KOPT-K1 (cell line): ENCODE results near the gene UTP14A.
"Not testable (repeated sequence)": the region's sequence is repeated elsewhere in the genome, so short reads cannot be mapped to it uniquely, and the experiment has no call there.

Source experiments
- H3K27ac ChIP-seq: fragments of 200-600 bp; sonication (generic); 2 replicates; pipeline ENCODE4 v1.5.1; 2016; ENCODE audit warnings: antibody characterized with exemption, mild to moderate bottlenecking, low read depth, low read length; ENCODE audit not compliant: poor library complexity, severe bottlenecking
- H3K36me3 ChIP-seq: fragments of 200-600 bp; sonication (generic); 2 replicates; pipeline ENCODE4 v1.5.1; 2017; ENCODE audit warnings: antibody characterized with exemption, mild to moderate bottlenecking, low read length, moderate library complexity; ENCODE audit not compliant: insufficient read depth
- H3K9me3 ChIP-seq: fragments of 200-600 bp; sonication (generic); 2 replicates; pipeline ENCODE4 v1.5.1; 2017; ENCODE audit warnings: antibody characterized with exemption, low read length, mild to moderate bottlenecking; ENCODE audit not compliant: insufficient read depth, poor library complexity, severe bottlenecking

UTP14A gene

GRCh38 chrX:129905787-129906580 is at the start of gene UTP14A:
TSS of gene UTP14A (plus strand) at chrX:129906164. CDS start at chrX:129906211, 47 bp downstream.
- Histone ChIP-seq H3K36me3 (peaks cover 35% of the 10 kb centered on the region), H3K9me3 (no peaks in the 10 kb centered on the region), H3K27ac (peak within 1 kb of the TSS; percentile 72)

GRCh38 chrX:129859134-129859533 is 46.8 kb upstream of the UTP14A start:
- not testable (repeated sequence) for H3K9me3 ChIP-seq, H3K27ac ChIP-seq, H3K36me3 ChIP-seq

- not testable (repeated sequence) for H3K36me3 ChIP-seq, H3K27ac ChIP-seq, H3K9me3 ChIP-seq
Observed at GRCh38 chrX:129866321-129866720, 39.6 kb upstream of the UTP14A start.

- no peaks in the 10 kb centered on the region for H3K36me3 ChIP-seq
- H3K9me3 ChIP-seq = no peaks in the 10 kb centered on the region
- H3K27ac ChIP-seq = no peak overlapping the region
Observed at GRCh38 chrX:129872524-129872923, 33.4 kb upstream of the UTP14A start.

GRCh38 chrX:129875669-129876068 is 30.3 kb upstream of the UTP14A start:
- Histone ChIP-seq H3K27ac (no peak overlapping the region), H3K9me3 (no peaks in the 10 kb centered on the region), H3K36me3 (no peaks in the 10 kb centered on the region)

GRCh38 chrX:129876771-129877305 is 29.1 kb upstream of the UTP14A start:
- Histone ChIP-seq H3K36me3 (no peaks in the 10 kb centered on the region), H3K9me3 (no peaks in the 10 kb centered on the region), H3K27ac (no peak overlapping the region)

- no peak overlapping the region for H3K27ac ChIP-seq
- no peaks in the 10 kb centered on the region for H3K36me3 ChIP-seq
- H3K9me3 ChIP-seq = no peaks in the 10 kb centered on the region
Observed at GRCh38 chrX:129877401-129877800, 28.6 kb upstream of the UTP14A start.

- H3K9me3 ChIP-seq = no peaks in the 10 kb centered on the region
- H3K36me3 ChIP-seq = no peaks in the 10 kb centered on the region
- no peak overlapping the region for H3K27ac ChIP-seq
Observed at GRCh38 chrX:129900054-129900453, 5.9 kb upstream of the UTP14A start.

GRCh38 chrX:129908636-129909035 is 2.7 kb downstream of the UTP14A start:
- no peak overlapping the region for H3K27ac ChIP-seq
- H3K9me3 ChIP-seq = no peaks in the 10 kb centered on the region
- peaks cover 61% of the 10 kb centered on the region for H3K36me3 ChIP-seq

GRCh38 chrX:129925305-129926092 is 19.5 kb downstream of the UTP14A start:
- Histone ChIP-seq H3K9me3 (no peaks in the 10 kb centered on the region), H3K27ac (no peak overlapping the region), H3K36me3 (peaks cover 93% of the 10 kb centered on the region)

GRCh38 chrX:129930941-129931410 is 25.0 kb downstream of the UTP14A start:
- peaks cover 41% of the 10 kb centered on the region for H3K36me3 ChIP-seq
- H3K27ac ChIP-seq = no peak overlapping the region
- no peaks in the 10 kb centered on the region for H3K9me3 ChIP-seq

GRCh38 chrX:129931411-129932015 is 25.5 kb downstream of the UTP14A start:
- H3K27ac ChIP-seq = peak overlapping the region; percentile 34
- peaks cover 35% of the 10 kb centered on the region for H3K36me3 ChIP-seq
- H3K9me3 ChIP-seq = no peaks in the 10 kb centered on the region

- Histone ChIP-seq H3K27ac (peak overlapping the region; percentile 34), H3K36me3 (peaks cover 28% of the 10 kb centered on the region), H3K9me3 (no peaks in the 10 kb centered on the region)
Observed at GRCh38 chrX:129932016-129932820, 26.3 kb downstream of the UTP14A start.

GRCh38 chrX:129932821-129933321 is 26.9 kb downstream of the UTP14A start:
- H3K27ac ChIP-seq = no peak overlapping the region
- peaks cover 22% of the 10 kb centered on the region; the same call in 1 of the 2 replicates for H3K36me3 ChIP-seq
- H3K9me3 ChIP-seq = no peaks in the 10 kb centered on the region
